Small intestine (tissue), 7 donors: ENCODE data around the gene MATN4. TPM values are rescaled to one million over a fixed set of nuclear protein-coding genes. Genes with fewer than 3 reads are reported as not detected.

Experiments used
- DNase-seq, 2 donors: peaks; one replicate each; pipeline versions ENCODE4 v3.0.0 to v3.0.0-alpha.2; 2013
- FAIRE-seq: peaks from 2 replicates; lab custom pipeline; 2012; peaks lifted over from hg19 to GRCh38; lab: Jason Lieb, UNC
- H3K27ac ChIP-seq, 3 donors: one replicate each; pipeline ENCODE4 v1.5.1; 2013; ENCODE audit warnings: low read length in 2 of 3, mild to moderate bottlenecking in 2 of 3, control low read depth in 1 of 3, inconsistent platforms in 1 of 3, low read depth in 1 of 3, moderate library complexity in 1 of 3
- H3K27me3 ChIP-seq, 3 donors: one replicate each; pipeline ENCODE4 v1.6.1; 2013; ENCODE audit warnings: low read length in 3 of 3, inconsistent platforms in 1 of 3; ENCODE audit not compliant: control insufficient read depth in 3 of 3, insufficient read depth in 3 of 3
- H3K36me3 ChIP-seq, 3 donors: one replicate each; pipeline ENCODE4 v1.6.1; 2013; ENCODE audit warnings: low read length in 3 of 3, inconsistent platforms in 1 of 3, low read depth in 1 of 3, mild to moderate bottlenecking in 1 of 3, moderate library complexity in 1 of 3; ENCODE audit not compliant: control insufficient read depth in 3 of 3, insufficient read depth in 2 of 3
- H3K4me1 ChIP-seq, 3 donors: one replicate each; pipeline ENCODE4 v1.6.1; 2013; ENCODE audit warnings: low read length in 2 of 3, inconsistent platforms in 1 of 3, low read depth in 1 of 3, mild to moderate bottlenecking in 1 of 3, moderate library complexity in 1 of 3; ENCODE audit not compliant: control insufficient read depth in 3 of 3, insufficient read depth in 2 of 3
- H3K4me3 ChIP-seq, 3 donors: one replicate each; pipeline ENCODE4 v1.5.1; 2013; ENCODE audit warnings: low read length in 3 of 3, control low read depth in 1 of 3, inconsistent platforms in 1 of 3, low read depth in 1 of 3, mild to moderate bottlenecking in 1 of 3, moderate library complexity in 1 of 3
- H3K9me3 ChIP-seq, 2 donors: one replicate each; pipeline ENCODE4 v1.6.1; 2013; ENCODE audit warnings: low read depth in 1 of 2, low read length in 1 of 2; ENCODE audit not compliant: control insufficient read depth in 2 of 2, insufficient read depth in 1 of 2
- WGBS, 3 donors: extraction: QIAGEN DNeasy Blood & Tissue Kit; methylation state at CpG; one replicate each; pipeline ENCODE4 v1.1.7; 2013; 5-methylcytosine and 5-hydroxymethylcytosine counted together
- polyA plus RNA-seq, 4 donors: library from polyadenylated mRNA; stranded (reverse) in 3 of 4; unstranded in 1 of 4; fragments of 200-250 nt in 3 of 4; fragments of 120-200 nt in 1 of 4; gene quantifications; one replicate each; pipeline versions ENCODE4 v1.2.1 to v1.2.3, GENCODE V29; 2013
- donor health status: healthy with polysubstance abuse.
- donor health status: control.
- donor health status: control.
- donor health status: Bipolar disorder and iron deficiency.
- donor health status: healthy.

The MATN4 gene
- polyA plus RNA-seq, 4 donors = 0.07 TPM; not detected in 3

- Histone ChIP-seq H3K27me3 (peaks cover 0 to 49% (median 15%) of the 10 kb centered on the region in 3 donors), H3K27ac (no peak overlapping the region), H3K36me3 (no peaks in the 10 kb centered on the region), H3K9me3 (no peaks in the 10 kb centered on the region), H3K4me1 (no peaks in the 10 kb centered on the region), H3K4me3 (no peak overlapping the region)
- FAIRE-seq = no peak
- no peak for DNase-seq
- 67 to 86% (median 81%) methylated on average over 43 of the region's 43 CpGs for WGBS, 3 donors
Measured at GRCh38 chr20:45304464-45304999, 3.6 kb downstream of the MATN4 start.

DNA sequence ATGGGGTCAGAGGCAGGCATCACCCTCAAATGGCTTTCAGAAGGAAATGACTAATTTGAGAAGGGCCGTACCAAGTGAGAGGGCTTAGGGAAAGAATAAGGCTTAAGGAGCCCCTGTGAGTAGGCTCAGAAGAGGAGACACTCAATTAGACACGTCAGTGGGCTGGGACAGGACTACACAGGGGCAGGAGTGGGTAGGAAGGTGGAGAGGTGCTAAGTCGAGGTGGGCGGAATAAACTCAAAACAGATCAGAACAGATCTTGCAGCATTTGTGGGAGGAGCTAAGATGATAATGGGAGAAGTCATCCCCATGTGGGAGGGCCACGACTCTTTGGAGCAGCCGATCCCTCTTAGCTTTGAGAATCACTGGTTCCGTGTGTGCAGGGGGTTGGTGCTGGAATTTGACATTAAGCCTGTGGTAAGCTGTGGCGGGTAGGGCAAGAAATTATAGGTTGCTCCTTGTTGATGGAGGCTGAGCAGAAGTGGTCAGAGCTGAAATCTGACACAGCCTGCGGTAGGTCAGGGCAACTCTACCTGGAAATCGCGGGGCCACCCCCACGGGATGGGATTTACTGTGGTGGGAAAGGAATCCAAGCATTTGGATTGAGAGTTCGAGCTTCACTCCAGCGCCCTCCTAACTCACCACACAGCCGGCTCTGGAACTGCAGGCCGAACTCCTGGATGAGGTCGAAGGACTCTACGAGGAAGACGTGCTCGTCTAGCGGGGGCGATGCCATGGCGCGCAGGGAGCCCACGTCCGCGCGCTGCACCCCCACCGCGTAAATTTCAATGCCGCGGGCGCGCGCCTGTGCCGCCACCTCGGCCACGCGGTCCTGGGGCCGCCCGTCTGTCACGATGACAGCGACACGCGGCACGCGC, 4.3 kb downstream of the MATN4 start:
- no peak for DNase-seq
- 46 to 63% (median 60%) methylated on average over 41 to 47 of the region's 47 CpGs for WGBS, 3 donors
- FAIRE-seq = no peak
- H3K9me3 ChIP-seq = no peaks in the 10 kb centered on the region
- no peaks in the 10 kb centered on the region for H3K36me3 ChIP-seq
- H3K4me1 ChIP-seq = no peaks in the 10 kb centered on the region
- peaks cover 0 to 49% (median 11%) of the 10 kb centered on the region in 3 donors for H3K27me3 ChIP-seq
- no peak overlapping the region for H3K27ac ChIP-seq
- H3K4me3 ChIP-seq = no peak overlapping the region

DNA sequence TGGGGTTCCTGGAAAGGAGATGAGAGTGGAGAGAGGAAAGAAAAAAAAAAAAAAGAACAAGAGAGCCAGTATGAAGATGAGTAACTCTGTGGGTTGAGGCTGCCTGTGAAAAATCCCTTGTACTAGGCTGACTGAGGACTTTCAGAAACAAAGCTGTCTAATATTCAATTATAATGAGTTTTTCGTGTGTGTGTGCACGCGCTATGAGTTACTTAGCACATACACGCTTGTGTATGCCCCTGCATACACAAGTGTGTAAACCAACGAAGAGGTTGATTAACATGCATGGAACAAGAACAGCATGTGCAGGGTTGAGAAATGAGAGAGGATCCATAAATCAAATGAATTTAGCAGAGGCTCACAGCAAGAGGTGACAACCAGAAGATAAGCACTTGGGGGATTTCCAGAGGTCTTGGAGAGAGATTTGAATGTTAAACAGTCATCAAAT, 6.3 kb downstream of the MATN4 start:
- Histone ChIP-seq H3K4me1 (no peaks in the 10 kb centered on the region), H3K9me3 (no peaks in the 10 kb centered on the region), H3K27me3 (peaks cover 0 to 40% (median 5%) of the 10 kb centered on the region in 3 donors), H3K4me3 (no peak overlapping the region), H3K27ac (no peak overlapping the region), H3K36me3 (no peaks in the 10 kb centered on the region)
- 67 to 77% (median 69%) methylated on average over 5 of the region's 5 CpGs for WGBS, 3 donors
- DNase-seq (no peak), FAIRE-seq (no peak)

GRCh38 chr20:45300961-45301360, 7.1 kb downstream of the MATN4 start:
- Histone ChIP-seq H3K9me3 (no peaks in the 10 kb centered on the region), H3K4me1 (no peaks in the 10 kb centered on the region), H3K36me3 (no peaks in the 10 kb centered on the region), H3K27ac (no peak overlapping the region), H3K27me3 (peaks cover 0 to 35% (median 5%) of the 10 kb centered on the region in 3 donors), H3K4me3 (no peak overlapping the region)
- FAIRE-seq = no peak
- 31 to 49% (median 31%) methylated on average over 4 of the region's 4 CpGs for WGBS, 3 donors
- peak in 1 of 2 donors; percentile 18 for DNase-seq

GRCh38 chr20:45299786-45300185, 8.3 kb downstream of the MATN4 start:
- no peak overlapping the region for H3K4me3 ChIP-seq
- H3K27me3 ChIP-seq = peaks cover 0 to 26% (median 5%) of the 10 kb centered on the region in 3 donors
- H3K9me3 ChIP-seq = peaks cover 0 to under 1% of the 10 kb centered on the region in 2 donors
- no peaks in the 10 kb centered on the region for H3K4me1 ChIP-seq
- WGBS, 3 donors = 86 to 93% (median 89%) methylated on average over 6 of the region's 6 CpGs
- H3K36me3 ChIP-seq = no peaks in the 10 kb centered on the region
- FAIRE-seq (no peak), DNase-seq (no peak)
- no peak overlapping the region for H3K27ac ChIP-seq

- Histone ChIP-seq H3K36me3 (no peaks in the 10 kb centered on the region), H3K9me3 (peaks cover 0 to 4% of the 10 kb centered on the region in 2 donors), H3K27me3 (peaks cover 0 to 26% (median 3%) of the 10 kb centered on the region in 3 donors), H3K27ac (no peak overlapping the region), H3K4me3 (no peak overlapping the region), H3K4me1 (peaks cover 0 to 3% (median 0%) of the 10 kb centered on the region in 3 donors)
- DNase-seq (peak in 1 of 2 donors; percentile 39), FAIRE-seq (no peak)
- 70 to 90% (median 75%) methylated on average over 50 to 52 of the region's 52 CpGs for WGBS, 3 donors
Measured at GRCh38 chr20:45297786-45298497, 10.2 kb downstream of the MATN4 start.

- no peak overlapping the region for H3K27ac ChIP-seq
- peaks cover 0 to 4% of the 10 kb centered on the region in 2 donors for H3K9me3 ChIP-seq
- H3K27me3 ChIP-seq = peaks cover 0 to 32% (median 3%) of the 10 kb centered on the region in 3 donors
- no peak overlapping the region for H3K4me3 ChIP-seq
- FAIRE-seq (no peak), DNase-seq (no peak)
- WGBS, 3 donors = 87 to 97% (median 88%) methylated on average over 1 of the region's 1 CpG
- H3K36me3 ChIP-seq = no peaks in the 10 kb centered on the region
- H3K4me1 ChIP-seq = peaks cover 0 to 3% (median 0%) of the 10 kb centered on the region in 3 donors
Measured at GRCh38 chr20:45294659-45295058, 13.4 kb downstream of the MATN4 start.

- H3K27me3 ChIP-seq = peaks cover 0 to 32% (median 3%) of the 10 kb centered on the region in 3 donors
- DNase-seq (no peak), FAIRE-seq (no peak)
- no peak overlapping the region for H3K27ac ChIP-seq
- H3K9me3 ChIP-seq = peaks cover 0 to 4% of the 10 kb centered on the region in 2 donors
- H3K4me3 ChIP-seq = no peak overlapping the region
- WGBS, 3 donors = 52 to 57% (median 57%) methylated on average over 5 of the region's 5 CpGs
- no peaks in the 10 kb centered on the region for H3K36me3 ChIP-seq
- H3K4me1 ChIP-seq = peaks cover 0 to 3% (median 0%) of the 10 kb centered on the region in 3 donors
Measured at GRCh38 chr20:45294003-45294368, 14.1 kb downstream of the MATN4 start.
